ENCODE results near the gene SLC13A4.

Gene SLC13A4

GRCh38 chr7:135716677-135717238 is 11.2 kb downstream of the SLC13A4 start (continued):
- TF ChIP-seq SETDB1 (IDR thresholded peaks at IDR 0.05; ENCODE audit: insufficient read length, low read length) (peak; percentile 36), HOXA7 (CRISPR knock-in tag; IDR thresholded peaks at IDR 0.05; ENCODE audit: borderline replicate concordance) (no peak), ZNF560 (tag by site-specific recombination; IDR thresholded peaks at IDR 0.05; ENCODE audit: borderline replicate concordance) (no peak), ZNF785 (tag by site-specific recombination; IDR thresholded peaks at IDR 0.05) (no peak), ATF2 (tag by site-specific recombination; IDR thresholded peaks at IDR 0.05; ENCODE audit: low read depth) (peak; percentile 50; the same call in 1 of the 2 replicates), ZNF280D (tag by site-specific recombination; IDR thresholded peaks at IDR 0.05) (no peak), ZNF596 (tag by site-specific recombination; IDR thresholded peaks at IDR 0.05) (peak; percentile 84; the same call in 1 of the 2 replicates), ZNF169 (tag by site-specific recombination; IDR thresholded peaks at IDR 0.05) (no peak), ZNF660 (tag by site-specific recombination; IDR thresholded peaks at IDR 0.05) (no peak; the same call in 1 of the 2 replicates), ZNF37A (tag by site-specific recombination; IDR thresholded peaks at IDR 0.05) (no peak; the same call in 1 of the 2 replicates), ZNF501 (tag by site-specific recombination; IDR thresholded peaks at IDR 0.05) (peak; percentile 98), ZNF645 (tag by site-specific recombination; IDR thresholded peaks at IDR 0.05) (no peak), YY2 (tag by site-specific recombination; IDR thresholded peaks at IDR 0.05) (no peak), ZNF366 (tag by site-specific recombination; conservative IDR thresholded peaks at IDR 0.05) (peak; percentile 95), ZNF670 (tag by site-specific recombination; IDR thresholded peaks at IDR 0.05; ENCODE audit: low read depth) (no peak), ZNF155 (tag by site-specific recombination; IDR thresholded peaks at IDR 0.05) (no peak), ZBTB7A (tag by site-specific recombination; IDR thresholded peaks at IDR 0.05; ENCODE audit: low read depth) (no peak), ZNF391 (tag by site-specific recombination; IDR thresholded peaks at IDR 0.05; ENCODE audit: borderline replicate concordance, low read depth) (peak; percentile 76; the same call in 1 of the 2 replicates), YY1 (tag by site-specific recombination; IDR thresholded peaks at IDR 0.05) (no peak), ZNF658 (tag by site-specific recombination; IDR thresholded peaks at IDR 0.05) (no peak), ZNF112 (tag by site-specific recombination; IDR thresholded peaks at IDR 0.05) (no peak), ZNF292 (tag by site-specific recombination; IDR thresholded peaks at IDR 0.05; ENCODE audit: borderline replicate concordance, low read depth) (no peak), ZNF239 (tag by site-specific recombination; IDR thresholded peaks at IDR 0.05) (no peak), ZNF138 (tag by site-specific recombination; IDR thresholded peaks at IDR 0.05; ENCODE audit: borderline replicate concordance) (no peak), ZBTB8A (tag by site-specific recombination; IDR thresholded peaks at IDR 0.05) (peak; percentile 80)
- TF ChIP-seq, protein P1, sequence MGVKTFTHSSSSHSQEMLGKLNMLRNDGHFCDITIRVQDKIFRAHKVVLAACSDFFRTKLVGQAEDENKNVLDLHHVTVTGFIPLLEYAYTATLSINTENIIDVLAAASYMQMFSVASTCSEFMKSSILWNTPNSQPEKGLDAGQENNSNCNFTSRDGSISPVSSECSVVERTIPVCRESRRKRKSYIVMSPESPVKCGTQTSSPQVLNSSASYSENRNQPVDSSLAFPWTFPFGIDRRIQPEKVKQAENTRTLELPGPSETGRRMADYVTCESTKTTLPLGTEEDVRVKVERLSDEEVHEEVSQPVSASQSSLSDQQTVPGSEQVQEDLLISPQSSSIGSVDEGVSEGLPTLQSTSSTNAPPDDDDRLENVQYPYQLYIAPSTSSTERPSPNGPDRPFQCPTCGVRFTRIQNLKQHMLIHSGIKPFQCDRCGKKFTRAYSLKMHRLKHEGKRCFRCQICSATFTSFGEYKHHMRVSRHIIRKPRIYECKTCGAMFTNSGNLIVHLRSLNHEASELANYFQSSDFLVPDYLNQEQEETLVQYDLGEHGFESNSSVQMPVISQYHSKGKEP (tag by site-specific recombination; IDR thresholded peaks at IDR 0.05), result peak; percentile 95
- TF ChIP-seq, protein P2, sequence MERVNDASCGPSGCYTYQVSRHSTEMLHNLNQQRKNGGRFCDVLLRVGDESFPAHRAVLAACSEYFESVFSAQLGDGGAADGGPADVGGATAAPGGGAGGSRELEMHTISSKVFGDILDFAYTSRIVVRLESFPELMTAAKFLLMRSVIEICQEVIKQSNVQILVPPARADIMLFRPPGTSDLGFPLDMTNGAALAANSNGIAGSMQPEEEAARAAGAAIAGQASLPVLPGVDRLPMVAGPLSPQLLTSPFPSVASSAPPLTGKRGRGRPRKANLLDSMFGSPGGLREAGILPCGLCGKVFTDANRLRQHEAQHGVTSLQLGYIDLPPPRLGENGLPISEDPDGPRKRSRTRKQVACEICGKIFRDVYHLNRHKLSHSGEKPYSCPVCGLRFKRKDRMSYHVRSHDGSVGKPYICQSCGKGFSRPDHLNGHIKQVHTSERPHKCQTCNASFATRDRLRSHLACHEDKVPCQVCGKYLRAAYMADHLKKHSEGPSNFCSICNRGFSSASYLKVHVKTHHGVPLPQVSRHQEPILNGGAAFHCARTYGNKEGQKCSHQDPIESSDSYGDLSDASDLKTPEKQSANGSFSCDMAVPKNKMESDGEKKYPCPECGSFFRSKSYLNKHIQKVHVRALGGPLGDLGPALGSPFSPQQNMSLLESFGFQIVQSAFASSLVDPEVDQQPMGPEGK (tag by site-specific recombination; IDR thresholded peaks at IDR 0.05), result no peak; the same call in none of the 2 replicates
- TF ChIP-seq, protein P3, sequence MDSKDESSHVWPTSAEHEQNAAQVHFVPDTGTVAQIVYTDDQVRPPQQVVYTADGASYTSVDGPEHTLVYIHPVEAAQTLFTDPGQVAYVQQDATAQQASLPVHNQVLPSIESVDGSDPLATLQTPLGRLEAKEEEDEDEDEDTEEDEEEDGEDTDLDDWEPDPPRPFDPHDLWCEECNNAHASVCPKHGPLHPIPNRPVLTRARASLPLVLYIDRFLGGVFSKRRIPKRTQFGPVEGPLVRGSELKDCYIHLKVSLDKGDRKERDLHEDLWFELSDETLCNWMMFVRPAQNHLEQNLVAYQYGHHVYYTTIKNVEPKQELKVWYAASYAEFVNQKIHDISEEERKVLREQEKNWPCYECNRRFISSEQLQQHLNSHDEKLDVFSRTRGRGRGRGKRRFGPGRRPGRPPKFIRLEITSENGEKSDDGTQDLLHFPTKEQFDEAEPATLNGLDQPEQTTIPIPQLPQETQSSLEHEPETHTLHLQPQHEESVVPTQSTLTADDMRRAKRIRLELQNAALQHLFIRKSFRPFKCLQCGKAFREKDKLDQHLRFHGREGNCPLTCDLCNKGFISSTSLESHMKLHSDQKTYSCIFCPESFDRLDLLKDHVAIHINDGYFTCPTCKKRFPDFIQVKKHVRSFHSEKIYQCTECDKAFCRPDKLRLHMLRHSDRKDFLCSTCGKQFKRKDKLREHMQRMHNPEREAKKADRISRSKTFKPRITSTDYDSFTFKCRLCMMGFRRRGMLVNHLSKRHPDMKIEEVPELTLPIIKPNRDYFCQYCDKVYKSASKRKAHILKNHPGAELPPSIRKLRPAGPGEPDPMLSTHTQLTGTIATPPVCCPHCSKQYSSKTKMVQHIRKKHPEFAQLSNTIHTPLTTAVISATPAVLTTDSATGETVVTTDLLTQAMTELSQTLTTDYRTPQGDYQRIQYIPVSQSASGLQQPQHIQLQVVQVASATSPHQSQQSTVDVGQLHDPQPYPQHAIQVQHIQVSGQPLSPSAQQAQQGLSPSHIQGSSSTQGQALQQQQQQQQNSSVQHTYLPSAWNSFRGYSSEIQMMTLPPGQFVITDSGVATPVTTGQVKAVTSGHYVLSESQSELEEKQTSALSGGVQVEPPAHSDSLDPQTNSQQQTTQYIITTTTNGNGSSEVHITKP (tag by site-specific recombination; IDR thresholded peaks at IDR 0.05), result peak; percentile 58
